Measurements from ENCODE around the gene SPATA2L. TPM values are rescaled to one million over a fixed set of nuclear protein-coding genes. Genes with fewer than 3 reads are reported as not detected.

Gene SPATA2L
- total RNA-seq, 2 experiments from 2014 or later: 2.6 to 3.3 TPM

DNA sequence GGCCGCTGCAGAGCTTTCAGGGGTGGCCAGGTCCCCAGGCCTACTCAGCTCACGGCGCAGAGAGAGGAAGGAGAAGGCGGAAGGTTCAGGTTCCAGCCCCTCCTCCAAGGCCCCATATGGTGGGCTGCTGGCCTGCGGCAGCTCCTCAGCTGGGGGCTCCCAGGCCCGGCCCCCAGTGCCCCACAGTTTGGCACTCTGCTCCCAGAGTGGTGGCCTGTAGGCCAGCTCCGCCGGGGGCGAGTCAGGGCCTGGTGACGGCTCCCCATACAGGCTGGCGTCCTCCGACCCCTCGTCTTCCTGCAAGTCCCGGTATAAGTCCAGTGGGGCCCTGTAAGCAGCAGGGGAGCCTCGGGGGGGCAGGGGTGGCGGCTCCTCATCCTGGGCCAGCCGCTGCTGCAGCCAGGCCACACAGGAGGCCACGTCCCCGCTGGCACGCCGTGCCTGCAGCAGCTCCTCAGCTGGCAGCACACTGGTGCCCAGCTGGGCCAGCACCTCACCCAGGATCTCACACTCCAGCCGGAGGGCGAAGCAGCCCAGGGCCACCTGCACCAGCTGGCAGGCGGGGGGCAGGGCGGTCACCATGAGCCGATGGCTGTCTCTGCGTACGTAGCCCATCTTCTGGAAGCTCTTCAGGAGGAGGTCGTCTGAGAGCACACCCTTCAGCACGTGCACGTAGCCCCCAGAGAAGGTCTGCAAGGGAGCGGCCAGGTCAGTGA is 3.7 kb downstream of the SPATA2L start:
- H3K4me3 Mint-ChIP-seq: no peak overlapping the region
- DNase-seq (no peak), ATAC-seq (no peak)
- H3K36me3 Mint-ChIP-seq (ENCODE audit: low read depth): peaks cover 16% of the 10 kb centered on the region
- peaks cover 27% of the 10 kb centered on the region for H3K4me1 Mint-ChIP-seq (ENCODE audit: low read depth)
- ChIA-PET CTCF (interaction anchor here (1.2 to 3.4 kb wide), 2 partner anchors 8 to 28 kb away, joined by 4 to 23 read pairs; no protein-coding TSS in a partner anchor), POLR2A (interaction anchor here (0.6 to 3.6 kb wide), 4 partner anchors 11 to 722 kb away, joined by 3 to 21 read pairs (median 3); partner anchors contain the start of genes CDK10 and TCF25)
- no peak overlapping the region for H3K27ac Mint-ChIP-seq
- no peaks in the 10 kb centered on the region for H3K9me3 Mint-ChIP-seq
- intact Hi-C loops (cut with micrococcal nuclease): no loop called here
- no peaks in the 10 kb centered on the region for H3K27me3 Mint-ChIP-seq
- TF ChIP-seq, protein P1, sequence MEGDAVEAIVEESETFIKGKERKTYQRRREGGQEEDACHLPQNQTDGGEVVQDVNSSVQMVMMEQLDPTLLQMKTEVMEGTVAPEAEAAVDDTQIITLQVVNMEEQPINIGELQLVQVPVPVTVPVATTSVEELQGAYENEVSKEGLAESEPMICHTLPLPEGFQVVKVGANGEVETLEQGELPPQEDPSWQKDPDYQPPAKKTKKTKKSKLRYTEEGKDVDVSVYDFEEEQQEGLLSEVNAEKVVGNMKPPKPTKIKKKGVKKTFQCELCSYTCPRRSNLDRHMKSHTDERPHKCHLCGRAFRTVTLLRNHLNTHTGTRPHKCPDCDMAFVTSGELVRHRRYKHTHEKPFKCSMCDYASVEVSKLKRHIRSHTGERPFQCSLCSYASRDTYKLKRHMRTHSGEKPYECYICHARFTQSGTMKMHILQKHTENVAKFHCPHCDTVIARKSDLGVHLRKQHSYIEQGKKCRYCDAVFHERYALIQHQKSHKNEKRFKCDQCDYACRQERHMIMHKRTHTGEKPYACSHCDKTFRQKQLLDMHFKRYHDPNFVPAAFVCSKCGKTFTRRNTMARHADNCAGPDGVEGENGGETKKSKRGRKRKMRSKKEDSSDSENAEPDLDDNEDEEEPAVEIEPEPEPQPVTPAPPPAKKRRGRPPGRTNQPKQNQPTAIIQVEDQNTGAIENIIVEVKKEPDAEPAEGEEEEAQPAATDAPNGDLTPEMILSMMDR (IDR thresholded peaks at IDR 0.05): no peak

DNA sequence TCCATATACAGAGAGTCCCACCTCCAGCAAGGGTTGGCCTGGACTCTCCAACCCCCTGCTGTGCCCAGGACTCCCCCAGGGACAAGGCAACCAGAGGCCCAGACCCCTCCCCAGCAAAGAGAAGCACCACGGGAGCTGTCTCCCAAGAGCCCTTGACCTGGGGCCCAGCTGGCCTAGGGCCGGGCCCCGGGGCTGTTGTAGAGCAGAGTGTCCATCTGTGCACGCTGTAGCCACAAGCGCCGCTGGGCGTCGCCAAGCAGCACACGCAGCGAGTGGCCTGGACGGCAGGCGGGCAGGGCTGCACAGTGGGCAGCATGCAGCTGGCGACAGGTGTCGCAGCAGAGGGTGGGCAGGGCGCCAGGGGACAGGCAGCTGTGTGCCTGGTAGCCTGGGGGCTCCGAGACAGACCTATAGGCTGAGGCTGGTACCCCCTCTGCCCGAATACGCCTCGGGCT is 4.3 kb downstream of the SPATA2L start:
- Mint-ChIP-seq H3K4me3 (no peak overlapping the region), H3K36me3 (ENCODE audit: low read depth) (peaks cover 16% of the 10 kb centered on the region), H3K4me1 (ENCODE audit: low read depth) (peaks cover 21% of the 10 kb centered on the region), H3K27ac (no peak overlapping the region), H3K27me3 (no peaks in the 10 kb centered on the region), H3K9me3 (no peaks in the 10 kb centered on the region)
- ChIA-PET CTCF (interaction anchor here (1.2 to 3.4 kb wide), 2 partner anchors 9 to 28 kb away, joined by 4 to 23 read pairs; no protein-coding TSS in a partner anchor), POLR2A (interaction anchor here (0.7 to 3.6 kb wide), 2 partner anchors 11 to 132 kb away, joined by 3 to 21 read pairs; partner anchors contain the start of gene CDK10)
- no peak for ATAC-seq
- intact Hi-C loops (cut with micrococcal nuclease): no loop called here
- no peak for DNase-seq
- TF ChIP-seq, protein P1 (IDR thresholded peaks at IDR 0.05): no peak

DNA sequence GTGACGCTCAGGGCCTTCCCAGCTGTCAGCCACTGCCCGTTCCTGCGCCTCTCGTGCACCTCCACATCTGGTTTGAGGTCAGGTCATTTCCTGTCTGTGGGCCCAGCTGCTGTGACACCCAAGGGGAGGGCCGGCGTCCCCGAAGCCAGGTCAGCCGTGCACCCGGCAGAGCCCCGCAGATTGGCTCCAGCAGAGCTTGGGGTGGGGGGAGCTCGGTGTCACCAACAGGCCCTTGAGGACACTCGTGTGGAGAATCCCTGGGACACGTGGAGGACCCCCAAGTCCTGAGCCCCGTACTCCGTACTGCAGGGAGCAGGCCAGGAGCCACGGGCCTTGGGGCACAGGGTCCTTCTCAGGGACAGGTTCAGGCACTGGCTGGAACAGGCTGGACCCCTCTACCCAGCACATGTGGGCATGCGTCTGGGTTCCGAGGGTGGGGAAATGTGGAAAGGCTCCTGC is 4.8 kb downstream of the SPATA2L start:
- POLR2A ChIA-PET: no interaction called here
- H3K9me3 Mint-ChIP-seq: no peaks in the 10 kb centered on the region
- no peaks in the 10 kb centered on the region for H3K27me3 Mint-ChIP-seq
- CTCF ChIA-PET: no interaction called here
- TF ChIP-seq, protein P1 (IDR thresholded peaks at IDR 0.05): no peak
- H3K4me1 Mint-ChIP-seq (ENCODE audit: low read depth): peaks cover 20% of the 10 kb centered on the region
- intact Hi-C loops (cut with micrococcal nuclease): no loop called here
- peaks cover 16% of the 10 kb centered on the region for H3K36me3 Mint-ChIP-seq (ENCODE audit: low read depth)
- H3K27ac Mint-ChIP-seq: no peak overlapping the region
- no peak for ATAC-seq
- DNase-seq: peak; percentile 57
- no peak overlapping the region for H3K4me3 Mint-ChIP-seq

DNA sequence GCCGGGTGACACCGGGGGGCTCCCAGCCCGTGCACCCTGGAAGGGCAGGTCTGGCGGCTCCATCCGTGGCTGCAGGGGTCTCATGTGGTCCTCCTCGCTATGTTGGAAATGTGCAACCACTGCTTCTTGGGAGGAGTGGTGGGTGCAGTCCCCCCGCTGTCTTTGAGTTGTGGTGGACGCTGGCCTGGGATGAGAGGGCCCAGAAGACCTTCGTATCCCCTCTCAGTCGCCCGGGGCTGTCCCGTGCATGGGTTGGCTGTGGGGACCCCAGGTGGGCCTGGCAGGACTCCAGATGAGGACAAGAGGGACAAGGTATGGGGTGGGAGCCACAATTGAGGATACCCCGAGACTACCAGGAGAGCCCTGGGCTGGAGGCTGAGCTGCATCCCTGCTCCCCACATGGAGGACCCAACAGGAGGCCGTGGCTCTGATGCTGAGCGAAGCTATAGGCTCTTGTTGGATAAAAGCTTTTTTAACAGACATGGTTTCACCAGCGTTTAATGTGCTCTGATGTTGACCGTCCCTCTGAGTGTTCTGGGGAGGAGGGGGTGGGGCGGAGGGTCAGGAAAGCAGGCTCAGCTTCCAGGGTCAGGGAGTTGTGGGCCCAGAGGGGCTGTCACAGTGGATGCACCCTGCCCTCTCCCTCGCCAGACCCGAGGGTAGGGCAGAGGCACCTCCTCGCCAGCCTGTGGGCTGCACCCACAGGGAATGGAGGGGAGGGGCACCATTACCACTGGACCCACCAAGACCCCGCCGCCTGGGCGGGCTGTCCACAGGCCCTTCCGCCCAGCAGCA is 5.4 kb downstream of the SPATA2L start:
- POLR2A ChIA-PET: no interaction called here
- no peak overlapping the region for H3K4me3 Mint-ChIP-seq
- ATAC-seq (no peak), DNase-seq (no peak)
- intact Hi-C loops (cut with micrococcal nuclease): no loop called here
- H3K4me1 Mint-ChIP-seq (ENCODE audit: low read depth): peaks cover 20% of the 10 kb centered on the region
- TF ChIP-seq, protein P1 (IDR thresholded peaks at IDR 0.05): no peak
- H3K27ac Mint-ChIP-seq: no peak overlapping the region
- no peaks in the 10 kb centered on the region for H3K9me3 Mint-ChIP-seq
- CTCF ChIA-PET: interaction anchor here (1.3 kb wide), 1 partner anchor 10 kb away, joined by 3 read pairs; the partner anchor contains the start of gene CDK10
- H3K36me3 Mint-ChIP-seq (ENCODE audit: low read depth): peaks cover 16% of the 10 kb centered on the region
- H3K27me3 Mint-ChIP-seq: no peaks in the 10 kb centered on the region

All from activated CD8-positive, alpha-beta T cell treated with anti-CD3 and anti-CD28 coated beads for 36 hours (primary cell).